ENCODE measurements around the gene ABL1.

GRCh38 chr9:130793589-130793988 lies 41.5 kb upstream of the ABL1 start:
- no peak for TF ChIP-seq EZH2 (IDR thresholded peaks at IDR 0.05; ENCODE audit: borderline replicate concordance, insufficient read depth, low read length, poor library complexity, severe bottlenecking)
- TF ChIP-seq CTCF (IDR thresholded peaks at IDR 0.05; ENCODE audit: poor library complexity, severe bottlenecking) = no peak

All from neural cell (in vitro differentiated cells).